ENCODE measurements around the gene LCE1E. TPM values are rescaled to one million over a fixed set of nuclear protein-coding genes. Genes with fewer than 3 reads are reported as not detected.

LCE1E gene
- total RNA-seq, 4 donors from 2014 or later = not detected

GRCh38 chr1:152760551-152761190 is 25.4 kb upstream of the LCE1E start:
- H3K27me3 ChIP-seq = no peaks in the 10 kb centered on the region
- H3K4me3 ChIP-seq = no peak overlapping the region
- DNase-seq = no peak
- H3K27ac ChIP-seq = peak overlapping the region in 2 of 4 donors; percentile 44 to 60
- WGBS, 2 donors = 82 to 96% methylated on average over 8 to 19 of the region's 31 CpGs
- H3K9me3 ChIP-seq = no peaks in the 10 kb centered on the region
- H3K4me1 ChIP-seq = peaks cover 0 to 47% (median 0%) of the 10 kb centered on the region in 3 donors
- TF ChIP-seq CTCF (IDR thresholded peaks at IDR 0.05) (no peak), POLR2A (IDR thresholded peaks at IDR 0.05) (no peak)
- H3K36me3 ChIP-seq = no peaks in the 10 kb centered on the region
- intact Hi-C loops (cut with DNase I) = no loop called here

- Histone ChIP-seq H3K4me3 (no peak overlapping the region), H3K36me3 (no peaks in the 10 kb centered on the region), H3K27me3 (no peaks in the 10 kb centered on the region), H3K27ac (no peak overlapping the region), H3K4me1 (peaks cover 0 to 45% (median 0%) of the 10 kb centered on the region in 3 donors), H3K9me3 (no peaks in the 10 kb centered on the region)
- TF ChIP-seq POLR2A (IDR thresholded peaks at IDR 0.05) (no peak), CTCF (IDR thresholded peaks at IDR 0.05) (no peak)
- WGBS, 2 donors = 88 to 89% methylated on average over 3 of the region's 3 CpGs
- no peak for DNase-seq
- intact Hi-C loops (cut with DNase I) = no loop called here
Observed at GRCh38 chr1:152761609-152762213, 24.3 kb upstream of the LCE1E start.

- intact Hi-C loops (cut with DNase I) = no loop called here
- Histone ChIP-seq H3K36me3 (no peaks in the 10 kb centered on the region), H3K4me3 (no peak overlapping the region), H3K4me1 (peaks cover 0 to 20% (median 3%) of the 10 kb centered on the region in 3 donors), H3K27ac (no peak overlapping the region), H3K9me3 (no peaks in the 10 kb centered on the region), H3K27me3 (no peaks in the 10 kb centered on the region)
- WGBS, 2 donors = 47 to 53% methylated on average over 8 of the region's 8 CpGs
- no peak for TF ChIP-seq CTCF (IDR thresholded peaks at IDR 0.05)
- TF ChIP-seq POLR2A (IDR thresholded peaks at IDR 0.05) = no peak
- no peak for DNase-seq
Observed at GRCh38 chr1:152768847-152769533, 17.1 kb upstream of the LCE1E start.

- H3K36me3 ChIP-seq = no peaks in the 10 kb centered on the region
- H3K4me1 ChIP-seq = peaks cover 0 to 20% (median 3%) of the 10 kb centered on the region in 3 donors
- H3K9me3 ChIP-seq = no peaks in the 10 kb centered on the region
- DNase-seq = no peak
- intact Hi-C loops (cut with DNase I) = no loop called here
- no peaks in the 10 kb centered on the region for H3K27me3 ChIP-seq
- H3K27ac ChIP-seq = no peak overlapping the region
- no peak overlapping the region for H3K4me3 ChIP-seq
- WGBS, 2 donors = 10 to 35% methylated on average over 1 of the region's 1 CpG
- TF ChIP-seq CTCF (IDR thresholded peaks at IDR 0.05) = no peak
- no peak for TF ChIP-seq POLR2A (IDR thresholded peaks at IDR 0.05)
Observed at GRCh38 chr1:152770411-152770810, 15.6 kb upstream of the LCE1E start.

- TF ChIP-seq POLR2A (IDR thresholded peaks at IDR 0.05) (no peak), CTCF (IDR thresholded peaks at IDR 0.05) (peak in 1 of 6 experiments; percentile 33)
- Histone ChIP-seq H3K4me1 (peaks cover 0 to 7% (median 0%) of the 10 kb centered on the region in 3 donors), H3K27ac (no peak within 1 kb of the TSS), H3K4me3 (no peak within 1 kb of the TSS), H3K36me3 (no peaks in the 10 kb centered on the region), H3K27me3 (peaks cover 0 to 3% (median 0%) of the 10 kb centered on the region in 4 donors), H3K9me3 (no peaks in the 10 kb centered on the region)
- intact Hi-C loops (cut with DNase I) = no loop called here
- no peak for DNase-seq
- WGBS, 2 donors = 51 to 60% methylated on average over 4 to 6 of the region's 6 CpGs
Observed at GRCh38 chr1:152774875-152775274, 11.2 kb upstream of the LCE1E start, which contains the start of gene LCE1F. Gene LCE1F, plus strand, starts transcription at chr1:152775140. Its CDS starts 1,232 bp downstream, at chr1:152776372.
